HG03558 (cell line): ENCODE measurements around the gene EFNA3.

Experiments
- ATAC-seq: cut with Tn5 transposase; IDR thresholded peaks from one replicate; pipeline ENCODE4 v1.9.1; 2021; ENCODE audit warnings: moderate number of reproducible peaks; ENCODE audit not compliant: unreplicated experiment; ENCODE audit errors: extremely low read depth

Gene EFNA3

DNA sequence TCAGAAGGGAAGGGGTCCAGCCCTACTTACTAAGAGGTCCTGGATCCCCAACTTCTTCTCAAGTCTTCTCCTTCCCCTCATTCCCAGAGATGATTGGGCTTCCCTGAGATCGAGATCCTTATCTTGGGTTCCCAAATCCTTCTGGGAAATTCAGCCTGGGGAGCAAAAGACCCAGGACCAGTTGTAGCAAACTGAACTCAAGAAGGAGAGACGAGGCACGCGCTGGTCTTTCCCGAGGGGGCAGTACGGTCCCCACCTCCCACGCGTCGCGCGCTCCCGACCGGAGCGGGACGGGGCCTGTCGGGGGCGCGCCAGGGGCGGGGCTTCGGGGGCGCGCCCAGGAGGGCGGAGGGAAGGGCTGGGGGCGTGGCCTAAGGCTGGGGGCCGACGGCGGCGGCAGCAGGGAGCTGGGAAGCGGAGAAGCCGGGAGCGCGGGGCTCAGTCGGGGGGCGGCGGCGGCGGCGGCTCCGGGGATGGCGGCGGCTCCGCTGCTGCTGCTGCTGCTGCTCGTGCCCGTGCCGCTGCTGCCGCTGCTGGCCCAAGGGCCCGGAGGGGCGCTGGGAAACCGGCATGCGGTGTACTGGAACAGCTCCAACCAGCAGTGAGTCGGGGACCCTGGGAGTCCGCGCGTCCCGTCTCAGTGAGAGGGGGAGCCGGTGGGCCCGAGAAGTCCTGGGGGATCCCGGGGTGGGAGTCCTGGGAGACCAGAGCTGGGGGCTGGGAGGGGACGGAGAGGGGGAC is at the start of gene EFNA3:
TSS of gene EFNA3 (plus strand) at position 369 of the 741 bp plus-strand sequence. CDS start at position 474, 105 bp downstream.
- no peak for ATAC-seq

DNA sequence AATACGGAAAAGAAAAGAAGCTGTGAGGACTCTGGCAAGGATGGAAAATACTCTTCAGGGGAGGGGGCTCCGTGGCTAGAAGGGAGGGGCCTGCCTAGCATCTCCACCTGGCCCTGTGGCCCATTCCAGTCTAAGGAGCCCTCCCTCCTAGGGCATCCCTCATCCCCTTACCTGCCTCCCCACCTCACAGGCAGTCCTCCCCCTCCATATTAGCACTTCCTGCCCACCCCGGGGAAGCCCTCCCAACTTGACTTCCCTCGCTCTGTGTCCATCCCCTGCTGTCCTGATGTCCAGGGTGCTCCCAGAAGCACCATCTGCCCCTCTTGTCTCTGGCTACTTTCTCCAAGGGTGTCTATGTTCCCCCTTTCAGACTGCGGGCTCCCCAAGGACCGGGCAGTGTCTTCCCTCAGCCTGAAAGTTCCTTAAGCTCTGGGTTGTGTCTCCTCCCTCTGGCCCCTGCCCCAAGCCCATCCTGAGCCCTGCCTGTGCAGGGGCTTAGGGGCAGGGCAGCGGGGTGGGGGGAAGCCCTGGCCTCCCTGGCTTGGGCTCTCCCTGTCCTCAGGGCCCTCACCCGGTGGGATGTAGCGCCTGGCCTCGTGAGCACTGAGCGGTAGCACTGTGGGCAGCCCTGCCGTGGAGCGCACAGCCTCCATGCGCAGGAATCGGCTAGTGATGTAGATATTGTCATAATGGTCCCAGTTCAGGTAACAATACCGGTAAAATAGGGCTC is 49.0 kb upstream of the EFNA3 start:
- ATAC-seq = no peak

GRCh38 chr1:155030243-155030795 is 48.3 kb upstream of the EFNA3 start:
- ATAC-seq = no peak

- no peak for ATAC-seq
Measured at GRCh38 chr1:155030899-155031298, 47.7 kb upstream of the EFNA3 start.

- no peak for ATAC-seq
Measured at GRCh38 chr1:155032886-155033285, 45.8 kb upstream of the EFNA3 start.

DNA sequence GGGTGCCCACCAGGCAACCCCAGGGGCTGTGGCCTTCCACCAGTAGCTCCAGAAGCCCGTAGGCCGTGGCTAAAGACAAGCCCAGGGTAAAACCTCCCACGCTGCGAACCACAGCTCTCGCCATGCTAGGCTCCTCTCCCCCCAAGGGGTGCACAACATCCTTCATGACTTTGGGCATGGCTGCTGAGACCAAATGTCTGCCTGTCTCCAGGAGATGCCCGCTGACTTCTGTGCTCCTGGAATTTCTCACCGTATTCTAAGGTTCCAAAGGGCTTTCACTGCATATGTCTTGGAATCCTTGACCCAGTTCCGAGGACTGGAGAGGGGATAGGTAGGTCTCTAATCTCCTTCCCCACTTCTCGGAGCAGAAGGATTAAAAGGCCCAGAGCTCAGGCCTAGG is 45.1 kb upstream of the EFNA3 start, which contains the start of the genes DCST1 and DCST2:
TSS of gene DCST1 (plus strand) at position 301 of the 400 bp plus-strand sequence. CDS start 213 bp downstream, outside the sequence.
TSS of gene DCST2 (minus strand) at position 258 of the 400 bp plus-strand sequence. CDS start at position 178, 80 bp downstream.
- ATAC-seq = no peak

GRCh38 chr1:155034318-155035208 is 44.1 kb upstream of the EFNA3 start:
- no peak for ATAC-seq

DNA sequence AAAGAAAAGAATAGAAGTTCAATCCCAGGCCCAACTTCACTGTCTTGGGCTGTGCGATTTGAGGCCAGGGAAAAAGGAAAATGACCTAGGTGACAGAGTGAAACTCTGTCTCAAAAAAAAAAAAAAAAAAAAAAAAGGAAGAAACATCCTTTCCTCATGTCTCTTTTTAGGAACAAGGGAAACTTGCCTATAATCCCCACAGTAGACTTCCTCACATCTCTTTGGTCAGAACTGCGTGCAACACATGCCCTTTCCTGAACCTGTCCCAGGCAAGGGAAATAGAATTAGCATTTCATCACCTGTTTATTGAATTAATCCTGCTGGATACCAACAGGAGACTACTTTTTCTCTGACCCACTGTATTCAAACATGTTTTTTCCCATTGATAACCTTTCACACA is 42.7 kb upstream of the EFNA3 start:
- no peak for ATAC-seq

- no peak for ATAC-seq
Measured at GRCh38 chr1:155037043-155037442, 41.6 kb upstream of the EFNA3 start.

DNA sequence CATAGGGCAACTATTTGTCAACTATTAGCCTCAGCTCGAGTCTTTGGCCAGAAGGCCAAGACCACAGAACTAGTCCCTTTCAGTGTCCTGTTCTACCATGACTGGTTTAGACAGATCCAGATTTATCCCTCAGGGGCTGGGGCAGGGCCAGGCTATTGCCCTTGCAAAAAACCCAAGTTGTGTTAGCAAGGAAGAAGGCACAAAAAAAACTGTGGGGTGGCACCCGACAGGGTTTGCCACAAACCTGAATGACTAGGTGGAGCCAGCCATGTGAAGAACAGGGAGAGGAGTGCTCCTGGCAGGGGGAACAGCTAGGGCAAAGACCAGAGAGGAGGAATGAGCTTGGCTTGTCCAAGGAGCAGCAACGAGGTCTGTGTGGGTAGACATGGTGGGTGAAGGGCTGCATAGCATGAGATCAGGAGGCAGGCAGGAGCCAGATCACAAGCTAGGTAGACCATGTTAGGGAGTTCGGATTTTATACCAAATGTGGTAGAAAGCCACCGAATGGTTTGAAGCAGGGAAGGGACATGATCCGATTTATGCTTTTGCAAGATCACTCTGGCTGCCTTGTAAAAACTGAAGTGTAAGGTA is 40.7 kb upstream of the EFNA3 start:
- ATAC-seq = no peak

GRCh38 chr1:155038602-155039307 is 39.9 kb upstream of the EFNA3 start:
- no peak for ATAC-seq

DNA sequence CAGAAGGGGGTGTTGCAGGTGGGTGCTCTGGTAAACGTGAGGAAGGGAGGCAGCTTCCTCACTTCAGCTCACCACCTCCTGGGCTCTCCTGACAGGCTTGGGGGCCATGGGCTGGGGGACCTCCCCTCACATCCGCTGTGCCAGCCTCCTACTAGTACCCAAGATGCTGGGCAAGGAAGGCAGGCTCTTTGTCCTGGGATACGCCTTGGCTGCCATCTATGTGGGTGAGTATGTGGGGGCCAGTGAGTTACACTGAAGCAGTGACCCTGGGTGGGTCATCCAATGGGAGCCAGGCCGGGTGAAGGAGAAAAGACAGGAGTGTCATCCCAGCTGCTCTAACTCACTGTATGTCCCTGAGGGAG is 39.3 kb upstream of the EFNA3 start:
- ATAC-seq = no peak

GRCh38 chr1:155040358-155041093 is 38.1 kb upstream of the EFNA3 start:
- ATAC-seq = no peak

- no peak for ATAC-seq
Measured at GRCh38 chr1:155042789-155043188, 35.8 kb upstream of the EFNA3 start.

- ATAC-seq = no peak
Measured at GRCh38 chr1:155043301-155043702, 35.3 kb upstream of the EFNA3 start.

GRCh38 chr1:155043793-155044192 is 34.8 kb upstream of the EFNA3 start:
- no peak for ATAC-seq

DNA sequence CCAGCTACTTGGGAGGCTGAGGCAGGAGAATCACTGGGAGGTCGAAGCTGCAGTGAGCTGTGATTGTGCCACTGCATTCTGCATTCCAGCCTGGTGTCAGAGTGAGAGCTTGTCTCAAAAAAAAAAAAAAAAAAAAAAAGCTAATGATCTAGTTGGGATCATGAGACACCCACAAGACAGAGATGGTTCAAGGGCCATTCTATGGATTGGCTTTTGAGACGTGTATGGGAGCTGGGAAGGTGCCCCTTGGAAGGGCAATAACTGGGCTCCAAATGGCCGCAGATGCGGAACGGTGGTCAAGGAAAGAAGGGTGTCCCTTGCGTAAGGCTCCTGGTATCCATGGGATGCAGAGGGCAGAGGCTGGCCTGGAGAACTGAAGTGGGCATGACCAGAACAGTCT is 34.3 kb upstream of the EFNA3 start:
- no peak for ATAC-seq

DNA sequence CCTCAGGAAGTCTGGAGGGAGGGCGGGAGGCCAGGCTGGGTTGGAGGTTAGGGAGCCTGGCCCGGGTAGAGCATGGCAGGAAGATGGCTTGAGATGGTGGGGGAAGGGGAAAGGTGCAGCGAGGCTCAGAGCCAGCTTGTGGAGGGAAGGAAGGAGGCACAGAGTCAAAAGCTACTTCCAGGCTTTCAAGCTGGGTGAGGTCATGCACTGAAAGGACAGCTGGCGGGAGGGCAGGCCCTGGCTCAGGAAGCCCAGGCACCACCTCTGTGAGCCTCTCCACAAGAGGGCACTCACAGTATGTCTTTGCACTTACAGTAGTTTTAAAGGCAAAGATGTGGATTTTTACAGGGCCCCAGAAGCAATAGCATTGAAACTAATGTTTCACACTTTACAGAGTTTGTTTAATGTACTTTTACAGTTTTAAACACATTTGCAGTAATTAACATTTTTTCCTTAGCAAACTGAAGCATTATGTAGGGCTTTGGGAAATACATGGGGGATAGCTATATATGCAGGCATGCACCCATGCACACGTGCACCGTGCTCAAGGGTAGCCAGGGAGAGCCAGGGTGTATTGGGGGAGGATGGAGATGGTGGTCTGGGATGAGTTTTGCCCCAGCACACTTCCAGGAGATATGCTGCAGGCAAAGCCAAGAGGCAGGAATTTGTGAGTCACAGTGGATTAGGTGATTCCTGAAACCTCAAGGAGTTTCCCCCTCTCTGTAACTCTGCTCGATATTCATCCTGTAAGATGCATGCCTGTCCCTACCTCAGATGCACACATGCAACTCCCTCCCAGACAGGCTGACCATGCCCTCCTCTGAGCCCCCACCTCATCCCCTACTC is 33.6 kb upstream of the EFNA3 start:
- ATAC-seq = no peak
